T47D (cell line): Measurements from ENCODE around the gene MTMR1.

Source experiments
- DNase-seq, 2 experiments: peaks; one replicate each; pipeline versions ENCODE4 v3.0.0 to v3.0.0-alpha.2; 2011 to 2012; ENCODE audit warnings: low read depth in 1 of 2, low spot score in 1 of 2
- JUND ChIP-seq: IDR thresholded peaks from 2 replicates; pipeline ENCODE4 v1.6.1; 2012; ENCODE audit warnings: low read depth
- in situ Hi-C: cut with HindIII; loops from 2 replicates; pipeline ENCODE4 v1.10.0; 2016; ENCODE audit warnings: low sequenced_read_pairs, low pct_unique_long_range_greater_than_20kb

Gene MTMR1

GRCh38 chrX:150768132-150768485 lies 74.9 kb downstream of the MTMR1 start:
- DNase-seq, result no peak
- TF ChIP-seq JUND, result no peak
- in situ Hi-C loops, result no loop called here

DNA sequence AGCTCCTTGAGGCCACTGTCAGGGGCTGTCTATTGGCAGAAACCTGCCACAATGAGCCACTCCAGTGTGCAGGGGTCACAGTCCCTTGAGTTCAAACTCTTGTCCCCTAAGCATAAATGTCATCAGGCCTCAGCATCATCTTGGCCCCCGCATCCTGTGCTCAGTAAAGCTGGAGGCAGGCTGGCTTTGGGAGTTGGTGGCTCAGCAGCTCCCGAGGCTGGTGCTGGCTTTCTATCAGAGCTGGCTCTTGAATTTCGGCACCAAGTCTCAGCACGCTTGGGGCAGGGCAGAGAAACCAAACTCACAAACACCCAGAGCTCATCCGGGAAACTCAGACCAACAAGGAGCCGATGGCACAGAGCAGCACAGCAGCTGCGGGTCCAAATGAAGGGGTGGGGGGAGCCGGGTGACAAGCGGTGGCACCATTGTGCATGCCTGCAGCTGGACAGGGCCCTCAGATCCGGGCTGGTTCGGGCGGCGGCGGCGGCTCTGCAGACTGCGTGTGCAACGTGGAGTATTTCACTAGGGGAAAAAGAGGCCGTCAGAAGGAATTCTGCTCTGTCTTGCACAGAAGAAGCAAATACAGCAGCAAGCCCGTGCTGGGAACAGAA lies 75.5 kb downstream of the MTMR1 start:
- DNase-seq, result no peak
- TF ChIP-seq JUND, result no peak
- in situ Hi-C loops, result no loop called here

- no peak for TF ChIP-seq JUND
- in situ Hi-C loops, result no loop called here
- no peak for DNase-seq
These were observed 76.2 kb downstream of the MTMR1 start for GRCh38 chrX:150769408-150769807.

DNA sequence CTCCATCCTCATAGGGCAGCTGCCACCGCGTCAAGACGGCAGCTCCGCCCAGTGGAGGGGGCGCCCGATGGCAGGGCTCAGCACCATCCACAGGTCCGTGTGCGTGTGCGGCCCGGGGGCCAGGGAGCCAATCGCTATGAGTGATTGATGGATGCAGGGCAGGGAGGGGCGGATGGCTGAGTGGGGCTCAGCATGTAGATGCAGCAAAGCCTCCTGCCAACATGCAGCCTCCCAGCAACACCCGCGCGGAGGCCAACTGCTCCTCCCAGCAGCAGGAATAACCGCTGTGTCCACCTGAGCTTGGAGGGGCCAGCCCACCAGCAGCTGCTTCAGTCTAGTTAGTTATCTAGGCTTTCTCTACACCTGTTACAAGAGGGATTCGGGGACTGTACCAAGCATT lies 77.4 kb downstream of the MTMR1 start:
- in situ Hi-C loops, result no loop called here
- TF ChIP-seq JUND, result no peak
- DNase-seq, result no peak

DNA sequence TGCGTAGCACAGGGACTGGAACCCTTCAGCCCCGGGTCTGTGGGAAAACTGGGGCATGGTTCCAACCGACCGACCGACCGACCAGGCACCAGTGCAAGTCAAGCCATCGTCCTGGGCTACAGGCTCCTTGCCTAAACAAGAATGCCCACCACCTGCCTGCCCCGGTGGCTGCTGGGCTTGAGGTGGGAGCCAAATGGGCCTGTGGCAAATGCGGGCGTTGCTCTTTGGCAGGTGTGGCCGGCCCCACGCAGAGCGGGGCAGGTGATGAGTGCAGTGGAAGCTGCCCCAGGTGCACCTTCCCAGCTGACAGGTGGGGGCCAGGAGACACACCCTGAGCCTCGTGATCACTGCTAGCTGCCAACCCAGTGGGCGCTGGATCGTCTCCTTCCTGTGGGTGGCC lies 77.9 kb downstream of the MTMR1 start:
- DNase-seq, result no peak
- TF ChIP-seq JUND, result no peak
- in situ Hi-C loops, result no loop called here

DNA sequence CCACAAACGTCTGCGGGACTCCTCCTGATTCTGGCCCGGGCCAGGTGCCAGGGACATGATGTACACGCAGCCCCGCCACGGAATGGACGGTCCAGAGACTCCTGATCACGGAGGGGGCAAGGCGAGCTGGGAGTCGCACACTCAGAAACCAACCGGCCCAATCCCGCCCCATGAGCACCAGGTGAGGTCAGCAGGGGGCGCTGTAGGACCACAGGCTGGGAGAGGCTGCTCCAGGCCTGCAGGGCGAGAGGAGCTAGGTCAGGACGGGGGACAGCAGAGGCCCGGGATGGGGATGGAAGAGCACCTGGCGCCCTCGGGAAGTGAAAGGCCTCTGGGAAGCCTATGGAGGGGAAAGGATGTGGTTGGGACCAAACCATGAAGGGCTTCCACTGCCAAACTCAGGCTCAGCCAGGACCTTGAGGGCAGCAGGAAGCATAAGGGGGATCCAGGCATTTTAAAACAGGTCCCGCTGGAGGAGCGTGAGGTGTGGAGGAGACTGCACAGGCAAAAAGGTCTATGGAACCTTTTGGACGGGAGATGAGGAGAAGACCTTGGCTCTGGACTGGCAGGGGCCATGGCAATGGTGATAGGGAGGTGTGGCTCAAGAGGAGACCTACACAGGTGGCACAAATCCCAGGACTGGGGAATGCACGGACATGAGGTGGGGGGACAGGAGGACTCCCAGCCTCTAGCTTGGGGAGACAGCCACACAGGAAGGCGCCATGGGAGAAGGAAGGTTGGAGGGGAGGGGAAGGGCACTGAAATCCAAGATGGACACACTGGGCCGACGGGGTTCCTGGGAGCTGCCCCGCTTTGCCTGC lies 79.2 kb downstream of the MTMR1 start:
- no peak for TF ChIP-seq JUND
- in situ Hi-C loops, result no loop called here
- DNase-seq, result peak; percentile 56 to 69

DNA sequence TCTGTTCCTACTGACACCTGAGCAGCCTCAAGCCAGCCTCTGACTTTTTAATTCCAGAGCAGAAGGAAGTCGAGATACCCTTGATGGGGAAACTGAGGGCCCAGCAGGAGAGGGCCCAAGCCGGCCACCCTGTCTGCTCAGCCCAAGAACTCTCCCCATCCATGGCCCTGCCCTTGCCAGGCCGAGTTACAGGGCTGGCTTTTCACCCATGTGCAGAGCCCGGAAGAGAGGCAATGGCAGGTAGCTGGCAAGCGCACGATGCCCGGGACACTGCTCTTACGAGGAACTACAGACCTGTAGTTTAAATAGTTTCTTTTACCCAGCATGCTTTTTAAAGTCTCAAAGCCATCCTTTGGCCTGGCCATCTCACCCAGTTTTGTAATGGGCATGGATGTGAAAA lies 79.9 kb downstream of the MTMR1 start:
- in situ Hi-C loops, result no loop called here
- TF ChIP-seq JUND, result no peak
- no peak for DNase-seq

- in situ Hi-C loops, result no loop called here
- TF ChIP-seq JUND, result no peak
- DNase-seq, result no peak
These were observed 80.4 kb downstream of the MTMR1 start for GRCh38 chrX:150773634-150774033.

GRCh38 chrX:150774798-150775568 lies 81.8 kb downstream of the MTMR1 start:
- in situ Hi-C loops, result no loop called here
- peak in 1 of 2 experiments; percentile 36 for DNase-seq
- TF ChIP-seq JUND, result no peak

DNA sequence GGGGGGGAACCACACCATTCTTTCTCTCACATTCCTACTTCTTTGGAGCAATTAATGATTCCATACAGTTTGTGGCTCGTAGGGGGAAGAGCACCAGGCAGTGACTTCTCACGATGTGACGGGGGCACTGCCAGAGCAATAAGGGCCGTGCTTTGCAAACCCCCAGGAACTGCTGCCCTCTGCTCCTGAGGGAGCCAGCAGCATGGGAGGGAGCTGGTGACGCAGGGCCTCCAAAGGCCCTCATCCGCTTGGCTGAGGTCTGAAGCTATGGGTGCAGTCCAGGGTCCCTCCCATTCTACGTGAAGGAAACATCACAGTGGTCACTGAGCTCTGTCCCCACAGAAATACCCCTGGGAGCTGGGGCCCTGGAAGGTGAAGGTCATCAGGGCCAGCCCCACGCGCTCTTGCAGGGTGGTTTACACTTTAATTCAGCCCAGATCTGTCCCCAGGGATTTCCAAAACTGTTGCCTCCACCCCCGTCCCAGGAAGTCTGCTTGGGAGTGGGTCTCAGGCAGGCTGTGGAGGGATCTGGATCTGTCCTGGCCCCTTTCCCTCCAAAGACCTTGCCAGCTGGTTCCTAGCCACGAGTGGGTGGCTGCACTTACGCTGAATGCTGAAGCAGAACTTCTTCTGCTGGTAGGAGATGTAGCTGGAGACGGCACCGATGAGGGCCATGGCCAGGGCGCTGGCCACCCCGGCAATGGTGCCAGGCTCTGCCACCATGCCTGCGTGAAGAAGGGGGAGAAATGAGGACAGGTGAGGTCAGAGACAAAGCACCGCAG lies 82.6 kb downstream of the MTMR1 start:
- no peak for TF ChIP-seq JUND
- no peak for DNase-seq
- in situ Hi-C loops, result no loop called here

DNA sequence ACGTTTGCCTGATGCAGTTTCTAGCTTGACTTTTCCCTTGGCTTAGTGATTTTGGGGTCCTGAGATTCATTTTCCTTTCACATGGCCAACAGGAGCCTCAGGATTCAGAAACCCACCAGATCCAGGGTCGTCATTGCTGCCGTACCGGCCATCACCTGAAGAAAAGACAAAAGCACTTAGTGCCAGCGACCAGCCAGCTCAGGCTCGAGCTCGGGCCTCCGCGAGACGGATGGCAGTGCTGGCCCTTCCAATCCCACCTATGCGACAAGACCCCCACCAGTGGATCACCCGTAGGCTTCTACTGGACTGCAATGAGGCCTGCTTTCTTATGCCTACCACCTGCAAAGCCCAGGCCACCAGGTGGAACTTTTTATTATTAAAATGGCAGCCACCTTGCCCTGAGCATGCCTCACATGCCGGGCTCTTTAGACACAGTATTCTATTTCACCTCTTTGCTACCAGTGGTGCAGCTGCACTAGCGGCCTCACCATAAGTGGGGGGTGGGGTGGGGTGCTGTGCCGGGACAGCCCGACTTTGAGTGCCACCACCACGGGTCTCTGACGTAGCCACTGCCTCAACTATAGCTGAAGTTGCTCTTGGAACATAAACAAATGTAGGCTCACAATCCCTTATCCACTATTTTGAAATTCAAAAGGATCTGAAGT lies 84.3 kb downstream of the MTMR1 start:
- no peak for DNase-seq
- in situ Hi-C loops, result no loop called here
- TF ChIP-seq JUND, result no peak

DNA sequence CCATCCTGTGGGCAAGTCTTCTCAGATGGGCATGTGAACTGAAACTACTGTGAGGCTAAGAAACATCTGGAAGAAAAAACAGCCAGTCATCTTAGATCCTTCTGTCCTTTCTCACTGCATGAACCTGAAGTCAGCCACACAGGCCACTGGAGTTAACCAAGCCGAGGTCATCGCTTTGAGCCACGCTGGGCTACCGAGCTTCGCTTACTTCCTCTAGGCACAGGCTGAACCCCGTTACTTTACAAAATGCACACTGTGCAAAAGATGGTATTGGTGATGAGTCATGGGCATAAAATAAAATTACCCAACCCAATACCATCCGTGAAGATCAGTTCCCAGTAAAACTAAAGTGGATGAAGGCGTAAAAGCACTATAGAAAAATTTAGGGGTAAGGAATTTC lies 86.2 kb downstream of the MTMR1 start:
- TF ChIP-seq JUND, result no peak
- DNase-seq, result no peak
- in situ Hi-C loops, result no loop called here

GRCh38 chrX:150781677-150782076 lies 88.5 kb downstream of the MTMR1 start:
- no peak for DNase-seq
- in situ Hi-C loops, result no loop called here
- TF ChIP-seq JUND, result no peak
